ENCODE measurements around the gene C10orf62.
A peak's percentile ranks its signal among the peaks of the same experiment; 100 is the strongest.
"Not testable (repeated sequence)": the region's sequence is repeated elsewhere in the genome, so short reads cannot be mapped to it uniquely, and the experiment has no call there.

Gene C10orf62

GRCh38 chr10:97623277-97623676 lies 33.8 kb downstream of the C10orf62 start:
- no peak for ATAC-seq

GRCh38 chr10:97627731-97628130 lies 38.2 kb downstream of the C10orf62 start:
- no peak overlapping the region for H3K4me3 Mint-ChIP-seq
- H3K27me3 Mint-ChIP-seq: no peaks in the 10 kb centered on the region
- peaks cover 10% of the 10 kb centered on the region for H3K4me1 Mint-ChIP-seq
- H3K27ac Mint-ChIP-seq: no peak overlapping the region
- DNase-seq (no peak), ATAC-seq (no peak)
- H3K9me3 Mint-ChIP-seq: no peaks in the 10 kb centered on the region

More at GRCh38 chr10:97623277-97623676, 33.8 kb downstream of the C10orf62 start:
- Mint-ChIP-seq H3K4me1 (no peaks in the 10 kb centered on the region), H3K27me3 (no peaks in the 10 kb centered on the region), H3K9me3 (no peaks in the 10 kb centered on the region), H3K27ac (no peak overlapping the region), H3K4me3 (no peak overlapping the region)
- no peak for DNase-seq

- ATAC-seq (no peak), DNase-seq (no peak)
- Mint-ChIP-seq H3K4me3 (no peak overlapping the region), H3K9me3 (no peaks in the 10 kb centered on the region), H3K4me1 (peaks cover 15% of the 10 kb centered on the region), H3K27ac (no peak overlapping the region), H3K27me3 (no peaks in the 10 kb centered on the region)
Measured at GRCh38 chr10:97628228-97628627, 38.7 kb downstream of the C10orf62 start.

GRCh38 chr10:97629289-97629688 lies 39.8 kb downstream of the C10orf62 start:
- H3K27me3 Mint-ChIP-seq: no peaks in the 10 kb centered on the region
- no peaks in the 10 kb centered on the region for H3K9me3 Mint-ChIP-seq
- peaks cover 25% of the 10 kb centered on the region for H3K4me1 Mint-ChIP-seq
- no peak overlapping the region for H3K4me3 Mint-ChIP-seq
- ATAC-seq (no peak), DNase-seq (no peak)
- H3K27ac Mint-ChIP-seq: no peak overlapping the region

- DNase-seq: no peak
- Mint-ChIP-seq H3K27ac (no peak overlapping the region), H3K4me1 (peaks cover 25% of the 10 kb centered on the region), H3K27me3 (no peaks in the 10 kb centered on the region), H3K4me3 (no peak overlapping the region), H3K9me3 (no peaks in the 10 kb centered on the region)
- ATAC-seq: no peak
Measured at GRCh38 chr10:97631098-97631497, 41.6 kb downstream of the C10orf62 start.

GRCh38 chr10:97632949-97633884 lies 43.7 kb downstream of the C10orf62 start, which contains the start of gene MORN4:
MORN4 (minus strand) TSS chr10:97633500; CDS start chr10:97619653, 13,847 bp downstream.
- Mint-ChIP-seq H3K4me3 (peak within 1 kb of the TSS; percentile 96 to 99), H3K4me1 (peaks cover 25% of the 10 kb centered on the region), H3K27ac (peak within 1 kb of the TSS; percentile 95 to 99), H3K9me3 (no peaks in the 10 kb centered on the region), H3K27me3 (no peaks in the 10 kb centered on the region)
- peak; percentile 90 to 92 for DNase-seq
- peak; percentile 99 for ATAC-seq

GRCh38 chr10:97633921-97634320 lies 44.4 kb downstream of the C10orf62 start:
- peak overlapping the region; percentile 96 to 99 for H3K4me3 Mint-ChIP-seq
- no peaks in the 10 kb centered on the region for H3K27me3 Mint-ChIP-seq
- H3K27ac Mint-ChIP-seq: peak overlapping the region; percentile 95 to 99
- DNase-seq (peak; percentile 38 to 57), ATAC-seq (peak; percentile 76)
- H3K4me1 Mint-ChIP-seq: peaks cover 25% of the 10 kb centered on the region
- no peaks in the 10 kb centered on the region for H3K9me3 Mint-ChIP-seq

GRCh38 chr10:97635577-97635976 lies 46.1 kb downstream of the C10orf62 start:
- DNase-seq (no peak), ATAC-seq (no peak)
- H3K9me3 Mint-ChIP-seq: no peaks in the 10 kb centered on the region
- no peaks in the 10 kb centered on the region for H3K27me3 Mint-ChIP-seq
- H3K4me3 Mint-ChIP-seq: no peak overlapping the region
- H3K27ac Mint-ChIP-seq: no peak overlapping the region
- H3K4me1 Mint-ChIP-seq: peaks cover 26% of the 10 kb centered on the region

- H3K27ac Mint-ChIP-seq, DNase-seq, ATAC-seq, H3K9me3 Mint-ChIP-seq, H3K4me3 Mint-ChIP-seq, H3K27me3 Mint-ChIP-seq: not testable (repeated sequence)
- H3K4me1 Mint-ChIP-seq: peaks cover 30% of the 10 kb centered on the region
Measured at GRCh38 chr10:97639090-97639489, 49.6 kb downstream of the C10orf62 start.

GRCh38 chr10:97640174-97640867 lies 50.8 kb downstream of the C10orf62 start, which contains the start of gene PI4K2A:
PI4K2A (plus strand) TSS chr10:97640671; CDS start chr10:97640743, 72 bp downstream.
- ATAC-seq: peak; percentile 99

More at GRCh38 chr10:97640174-97640867, 50.8 kb downstream of the C10orf62 start, which contains the start of gene PI4K2A:
- peak within 1 kb of the TSS; percentile 95 for H3K27ac Mint-ChIP-seq
- no peaks in the 10 kb centered on the region for H3K9me3 Mint-ChIP-seq
- H3K4me1 Mint-ChIP-seq: peaks cover 29% of the 10 kb centered on the region
- peak within 1 kb of the TSS; percentile 94 to 99 for H3K4me3 Mint-ChIP-seq
- H3K27me3 Mint-ChIP-seq: no peaks in the 10 kb centered on the region
- DNase-seq: peak; percentile 98 to 99
